ENCODE measurements around the gene FOXK1. TPM values are rescaled to one million over a fixed set of nuclear protein-coding genes. Genes with fewer than 3 reads are reported as not detected.

The FOXK1 gene
- total and polyA plus RNA-seq, 12 donors = 3.6 to 30.6 (median 24.2) TPM

DNA sequence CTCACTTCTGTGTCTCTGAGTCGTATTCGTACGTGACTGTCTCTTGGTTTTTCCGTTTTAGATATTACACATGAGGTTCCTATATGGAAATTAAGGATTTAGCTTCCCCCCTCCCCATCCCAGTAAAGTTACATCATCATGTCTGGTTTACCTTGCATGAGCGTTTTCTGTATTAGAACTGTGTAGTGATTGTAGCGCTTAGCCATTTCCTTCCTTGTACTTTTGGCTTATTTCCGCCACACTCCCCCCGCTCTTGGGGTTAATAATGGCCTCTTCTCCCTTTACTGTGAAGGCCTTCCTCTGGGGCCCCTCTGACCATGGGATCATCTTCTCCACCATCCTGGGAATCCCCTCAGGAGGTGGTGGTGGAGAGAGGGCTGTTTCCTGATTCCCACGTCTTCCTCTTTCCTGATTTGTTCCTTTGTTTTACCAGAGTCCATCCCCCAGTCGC lies 66.2 kb downstream of the FOXK1 start:
- WGBS, 2 donors = 53 to 54% methylated on average over 10 of the region's 10 CpGs
- Histone ChIP-seq H3K4me3 (no peak overlapping the region), H3K27me3 (no peaks in the 10 kb centered on the region), H3K4me1 (peaks cover 16 to 67% (median 61%) of the 10 kb centered on the region in 9 donors), H3K27ac (peak overlapping the region; percentile 53 to 97 (median 90)), H3K9me3 (no peaks in the 10 kb centered on the region), H3K36me3 (peaks cover 0 to 25% (median 3%) of the 10 kb centered on the region in 9 donors)
- DNase-seq (peak in 1 of 2 donors; percentile 51), ATAC-seq (no peak)
- intact Hi-C loops (cut with DNase I) = loop anchor here in 5 of 10 donors (5.0 to 10.0 kb wide), 4 partner anchors 41 to 106 kb away; partner anchors contain the start of gene FOXK1 (in 3 of the 5)
- TF ChIP-seq, protein P1, sequence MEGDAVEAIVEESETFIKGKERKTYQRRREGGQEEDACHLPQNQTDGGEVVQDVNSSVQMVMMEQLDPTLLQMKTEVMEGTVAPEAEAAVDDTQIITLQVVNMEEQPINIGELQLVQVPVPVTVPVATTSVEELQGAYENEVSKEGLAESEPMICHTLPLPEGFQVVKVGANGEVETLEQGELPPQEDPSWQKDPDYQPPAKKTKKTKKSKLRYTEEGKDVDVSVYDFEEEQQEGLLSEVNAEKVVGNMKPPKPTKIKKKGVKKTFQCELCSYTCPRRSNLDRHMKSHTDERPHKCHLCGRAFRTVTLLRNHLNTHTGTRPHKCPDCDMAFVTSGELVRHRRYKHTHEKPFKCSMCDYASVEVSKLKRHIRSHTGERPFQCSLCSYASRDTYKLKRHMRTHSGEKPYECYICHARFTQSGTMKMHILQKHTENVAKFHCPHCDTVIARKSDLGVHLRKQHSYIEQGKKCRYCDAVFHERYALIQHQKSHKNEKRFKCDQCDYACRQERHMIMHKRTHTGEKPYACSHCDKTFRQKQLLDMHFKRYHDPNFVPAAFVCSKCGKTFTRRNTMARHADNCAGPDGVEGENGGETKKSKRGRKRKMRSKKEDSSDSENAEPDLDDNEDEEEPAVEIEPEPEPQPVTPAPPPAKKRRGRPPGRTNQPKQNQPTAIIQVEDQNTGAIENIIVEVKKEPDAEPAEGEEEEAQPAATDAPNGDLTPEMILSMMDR (IDR thresholded peaks at IDR 0.05) = no peak

DNA sequence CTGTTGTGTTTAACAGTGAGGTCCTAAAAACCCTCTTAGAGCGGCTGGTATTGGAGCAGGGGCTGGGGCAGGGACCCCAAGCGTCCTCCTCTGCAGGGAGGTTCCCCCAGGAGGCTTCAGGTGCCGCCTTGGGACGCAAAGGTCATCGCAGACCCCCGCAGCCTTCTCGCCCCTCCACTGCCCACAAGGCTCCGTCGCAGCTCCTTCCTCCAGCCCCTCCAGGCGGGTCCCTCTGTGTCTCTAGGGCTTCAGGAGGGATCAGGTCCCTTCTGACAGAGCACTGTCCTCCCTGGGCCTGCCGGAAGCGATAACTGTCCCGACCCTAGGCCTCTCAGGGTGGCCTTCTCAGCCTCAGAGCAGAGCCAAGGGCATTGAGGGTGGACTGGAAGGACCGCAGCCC lies 67.3 kb downstream of the FOXK1 start:
- no peaks in the 10 kb centered on the region for H3K27me3 ChIP-seq
- 72 to 84% methylated on average over 14 of the region's 14 CpGs for WGBS, 2 donors
- no peaks in the 10 kb centered on the region for H3K9me3 ChIP-seq
- TF ChIP-seq, protein P1 (IDR thresholded peaks at IDR 0.05) = no peak
- no peak for ATAC-seq
- no peak for DNase-seq
- peak overlapping the region in 9 of 10 donors; percentile 81 to 97 (median 91) for H3K27ac ChIP-seq
- intact Hi-C loops (cut with DNase I) = loop anchor here in 5 of 10 donors (5.0 to 10.0 kb wide), 4 partner anchors 42 to 107 kb away; partner anchors contain the start of gene FOXK1 (in 3 of the 5)
- peaks cover 0 to 29% (median 1%) of the 10 kb centered on the region in 9 donors for H3K36me3 ChIP-seq
- H3K4me1 ChIP-seq = peaks cover 12 to 66% (median 60%) of the 10 kb centered on the region in 9 donors
- no peak overlapping the region for H3K4me3 ChIP-seq

DNA sequence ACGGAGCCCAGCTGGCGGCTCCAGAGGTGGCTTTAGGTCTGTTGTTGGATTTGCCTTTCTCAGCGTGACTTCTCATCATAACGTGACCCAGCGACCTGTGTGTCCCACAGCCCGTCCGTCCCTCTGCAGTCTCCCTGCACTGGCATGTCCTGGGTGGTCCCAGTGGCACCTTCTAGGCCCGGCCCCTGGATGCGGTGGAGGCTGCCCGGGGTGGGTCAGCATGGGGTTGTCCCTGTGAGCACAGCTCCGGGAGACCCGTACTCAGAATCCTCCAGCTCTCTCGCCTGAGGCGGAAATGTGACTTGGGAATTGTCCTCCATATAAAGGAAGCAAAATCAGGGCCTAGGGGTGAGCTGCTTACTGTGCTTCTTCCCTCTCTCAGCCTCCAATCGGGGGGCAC lies 67.7 kb downstream of the FOXK1 start:
- TF ChIP-seq, protein P1 (IDR thresholded peaks at IDR 0.05) = no peak
- intact Hi-C loops (cut with DNase I) = loop anchor here in 8 of 10 donors (5.0 to 10.0 kb wide), 6 partner anchors 42 to 135 kb away; partner anchors contain the start of gene FOXK1 (in 5 of the 8)
- Histone ChIP-seq H3K36me3 (peaks cover 0 to 33% (median 6%) of the 10 kb centered on the region in 9 donors), H3K27me3 (no peaks in the 10 kb centered on the region), H3K27ac (peak overlapping the region in 8 of 10 donors; percentile 87 to 97 (median 92)), H3K4me1 (peaks cover 9 to 61% (median 56%) of the 10 kb centered on the region in 9 donors), H3K9me3 (no peaks in the 10 kb centered on the region), H3K4me3 (no peak overlapping the region)
- DNase-seq (no peak), ATAC-seq (no peak)
- WGBS, 2 donors = 80 to 87% methylated on average over 15 of the region's 15 CpGs

DNA sequence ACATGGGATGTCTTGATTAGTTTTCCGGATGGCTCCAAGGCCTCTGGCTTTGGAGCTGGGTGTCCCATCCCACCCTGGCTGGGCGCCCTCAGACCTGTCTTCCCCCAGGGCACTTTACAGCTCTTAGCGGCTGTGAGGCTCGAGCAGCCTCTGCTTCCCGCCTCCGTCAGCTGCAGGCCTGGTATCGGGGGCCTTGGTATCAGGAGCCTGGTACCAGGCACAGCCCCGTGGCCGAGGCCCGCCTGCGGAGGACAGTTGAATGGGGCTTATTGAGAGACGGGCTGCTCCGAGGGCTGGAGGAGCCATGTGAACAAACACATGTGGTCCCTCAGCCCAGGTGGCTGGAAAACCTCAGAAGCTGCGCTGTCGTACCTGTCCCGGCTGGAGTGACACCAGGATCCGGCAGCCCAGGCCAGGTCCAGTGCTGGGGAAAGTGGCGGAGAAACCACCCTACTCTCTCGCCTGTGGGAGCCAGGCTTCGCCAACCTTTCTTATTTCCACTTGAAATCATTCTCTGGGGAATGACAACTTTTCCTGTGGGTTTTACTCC lies 69.4 kb downstream of the FOXK1 start:
- Histone ChIP-seq H3K27me3 (no peaks in the 10 kb centered on the region), H3K36me3 (peaks cover 0 to 50% (median 20%) of the 10 kb centered on the region in 9 donors), H3K4me1 (peaks cover 5 to 45% (median 40%) of the 10 kb centered on the region in 9 donors), H3K9me3 (no peaks in the 10 kb centered on the region), H3K4me3 (no peak overlapping the region), H3K27ac (peak overlapping the region in 3 of 10 donors; percentile 3 to 53 (median 53))
- 90 to 91% methylated on average over 20 of the region's 20 CpGs for WGBS, 2 donors
- TF ChIP-seq, protein P1 (IDR thresholded peaks at IDR 0.05) = no peak
- intact Hi-C loops (cut with DNase I) = loop anchor here in 4 of 10 donors (5.0 to 10.0 kb wide), 3 partner anchors 69 to 137 kb away; partner anchors contain the start of gene FOXK1 (in 2 of the 4)
- DNase-seq (no peak), ATAC-seq (no peak)

All from heart right ventricle (tissue), 16 donors.